Stimulated activated CD4-positive, alpha-beta T cell treated with anti-CD3 and anti-CD28 coated beads, Interleukin-1b, Interleukin-23, amount 100 ng/mL, for 48 hours (primary cell): ENCODE data around the gene RABGAP1L.
"Not testable (repeated sequence)": the region's sequence is repeated elsewhere in the genome, so short reads cannot be mapped to it uniquely, and the experiment has no call there.

Experiments used
- DNase-seq: peaks from one replicate; pipeline ENCODE4 v3.0.0-alpha.2; 2020

The RABGAP1L gene

DNA sequence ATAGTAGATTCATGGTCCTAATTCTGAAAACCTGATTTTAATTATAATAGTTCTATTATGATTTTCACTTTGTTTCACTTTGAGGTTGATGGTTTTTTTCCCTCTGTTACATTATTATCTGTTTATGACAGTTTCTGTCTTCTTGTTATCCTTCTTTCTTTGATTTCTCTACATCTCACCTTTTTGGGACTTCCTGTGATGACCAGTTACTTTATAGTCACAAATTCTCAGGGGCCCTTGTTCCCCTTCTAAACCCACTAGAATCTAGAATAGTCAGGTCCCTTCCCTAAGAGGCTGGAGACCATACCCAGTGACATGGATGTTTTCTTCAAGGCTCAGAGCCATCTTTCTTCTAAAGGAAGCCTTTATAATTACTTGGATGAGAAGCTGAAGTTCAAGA is 526.9 kb downstream of the RABGAP1L start:
- no peak for DNase-seq

DNA sequence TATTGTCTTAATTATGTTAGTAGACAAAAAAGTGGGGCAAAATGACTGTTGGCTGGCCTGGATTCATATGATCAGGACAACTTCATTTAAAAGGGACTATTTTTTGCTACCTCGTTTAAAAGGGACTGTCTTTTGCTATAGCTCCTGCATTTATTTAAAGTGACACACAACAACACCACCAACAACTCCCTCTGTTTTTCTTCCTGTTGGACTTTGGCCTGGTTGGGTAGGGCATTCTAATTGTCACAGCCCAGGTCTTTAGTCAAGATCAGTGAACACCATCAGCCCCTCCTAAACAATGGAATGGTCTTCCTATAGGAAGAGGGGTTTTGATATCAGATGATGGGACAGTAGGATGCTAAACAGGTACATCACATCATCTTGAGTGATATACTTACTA is 530.2 kb downstream of the RABGAP1L start:
- no peak for DNase-seq

DNA sequence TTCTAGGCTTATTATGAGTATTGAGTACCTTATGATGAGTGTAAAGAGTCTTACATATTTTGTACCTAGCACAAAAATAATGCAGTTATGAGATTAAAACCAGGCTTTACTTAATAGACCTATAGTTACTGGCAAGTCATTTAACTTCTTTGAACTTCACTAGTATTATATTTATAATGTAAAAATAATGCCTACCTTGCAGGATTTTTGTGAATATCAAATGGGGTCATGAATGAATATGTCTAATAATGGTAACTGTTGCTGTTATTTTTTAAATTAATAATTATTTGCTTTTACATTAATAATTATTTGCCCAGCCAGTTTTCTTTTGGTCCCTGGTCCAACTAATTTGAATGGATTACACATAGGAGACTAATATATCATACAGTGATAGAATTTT is 530.9 kb downstream of the RABGAP1L start:
- DNase-seq, result no peak

DNA sequence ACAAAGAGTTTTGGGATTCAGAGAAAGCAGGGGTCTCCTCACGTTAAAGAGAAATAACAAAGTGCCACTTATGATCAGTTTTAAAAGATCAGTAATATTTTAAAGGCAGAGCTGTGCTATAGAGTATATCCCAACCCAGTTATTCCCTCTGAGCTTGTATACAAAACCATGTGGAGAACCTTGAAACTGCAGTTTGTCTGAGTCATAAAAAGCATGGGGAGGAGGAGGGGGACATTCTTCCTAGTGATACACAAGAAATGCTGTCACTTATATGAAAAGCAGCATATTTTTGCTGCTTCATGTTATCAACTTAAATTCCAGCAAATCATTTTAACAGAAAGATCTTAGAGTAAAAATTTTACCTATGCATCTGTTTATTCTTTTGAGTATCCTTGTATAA is 533.0 kb downstream of the RABGAP1L start:
- DNase-seq, result no peak

DNA sequence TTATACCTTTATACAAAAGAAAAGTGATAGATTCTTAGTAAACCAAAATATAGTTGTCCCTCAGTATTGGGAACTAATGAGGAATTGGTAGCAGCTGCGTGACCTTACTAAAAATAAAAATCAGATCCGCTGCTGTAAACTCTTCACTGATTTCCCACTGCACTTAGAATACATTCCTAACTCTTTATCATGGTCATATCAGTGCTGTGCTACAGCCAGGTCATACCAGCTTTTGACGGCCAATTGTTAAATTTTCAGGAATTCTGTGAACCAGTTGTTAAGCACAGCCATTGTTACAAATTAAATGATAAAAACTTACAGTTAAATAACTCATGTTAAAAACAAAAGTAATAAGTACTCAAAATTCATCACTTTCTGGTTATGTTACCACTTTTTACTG is 533.8 kb downstream of the RABGAP1L start:
- no peak for DNase-seq

DNA sequence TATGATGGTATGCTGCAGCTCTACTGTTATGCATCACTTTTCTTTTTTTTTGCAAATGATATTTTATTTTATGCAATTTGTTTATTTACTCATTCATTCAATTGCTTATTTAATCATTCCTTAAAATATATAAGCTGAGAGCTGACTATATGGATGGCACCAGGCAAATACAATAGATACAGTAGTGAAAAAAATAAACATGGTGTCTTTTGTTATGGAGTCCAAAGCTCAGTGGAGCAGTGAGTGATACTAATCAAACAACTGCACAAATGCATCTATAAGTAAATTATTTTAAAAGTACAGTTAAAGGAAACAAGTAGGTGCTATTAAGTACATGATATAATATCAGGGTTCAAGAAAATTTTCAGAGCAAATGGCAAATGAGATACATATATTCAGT is 534.2 kb downstream of the RABGAP1L start:
- not testable (repeated sequence) for DNase-seq

DNA sequence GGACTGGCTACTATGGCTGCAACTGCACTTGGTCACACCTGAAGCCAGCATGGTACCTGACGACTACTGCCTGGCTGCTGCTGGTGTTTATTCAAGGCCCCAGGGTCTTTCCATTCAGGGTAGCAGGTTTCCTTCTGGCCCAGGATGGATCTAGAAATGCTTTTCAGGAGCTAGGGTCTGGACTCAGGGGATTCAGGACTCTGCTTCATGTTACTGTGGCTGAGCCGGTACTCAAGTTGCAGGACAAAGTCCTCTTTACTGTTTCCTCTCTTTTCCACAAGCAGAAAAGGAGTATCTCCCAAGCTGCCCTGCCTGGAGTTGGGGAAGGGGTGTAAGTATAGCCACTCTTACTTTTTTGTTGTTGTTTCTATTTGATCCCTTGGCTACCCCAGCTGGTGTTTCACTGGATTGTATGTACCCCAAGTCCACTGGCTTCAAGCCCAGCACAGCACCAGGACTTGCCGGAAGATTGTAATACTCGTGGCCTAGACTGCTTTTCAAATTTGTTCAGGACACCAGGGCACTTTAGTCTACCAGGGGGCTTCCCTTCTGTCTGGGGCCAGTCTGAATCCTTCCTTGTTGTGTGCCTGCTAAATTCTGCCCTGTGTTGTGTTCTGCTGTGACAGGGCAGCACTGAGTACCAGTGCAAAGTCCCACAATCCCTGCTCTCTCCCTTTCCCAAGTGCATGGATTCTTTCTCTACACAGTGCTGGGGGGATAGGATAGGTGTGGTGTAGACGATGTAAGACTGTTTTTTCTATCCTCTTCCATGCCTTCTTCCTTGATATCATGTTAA is 536.9 kb downstream of the RABGAP1L start:
- no peak for DNase-seq

DNA sequence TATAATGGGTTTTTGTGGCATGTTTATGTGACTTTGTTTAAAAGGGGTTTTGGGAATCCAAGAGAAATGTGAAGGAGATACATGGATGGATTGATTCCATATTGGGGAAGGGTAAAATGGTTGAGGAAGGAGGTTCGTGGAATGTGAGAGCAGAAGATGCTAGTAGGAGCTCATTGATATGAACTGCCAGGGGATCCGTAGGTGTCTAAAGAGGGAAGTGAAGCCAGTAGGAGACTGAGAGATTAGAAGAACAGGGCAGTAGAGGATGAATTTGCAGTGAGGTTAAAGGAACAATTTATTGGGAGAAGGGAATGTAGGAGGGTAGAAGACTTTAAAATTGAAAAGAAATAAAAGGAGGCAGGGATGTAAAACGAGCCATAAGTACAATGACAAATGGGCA is 541.0 kb downstream of the RABGAP1L start:
- no peak for DNase-seq

DNA sequence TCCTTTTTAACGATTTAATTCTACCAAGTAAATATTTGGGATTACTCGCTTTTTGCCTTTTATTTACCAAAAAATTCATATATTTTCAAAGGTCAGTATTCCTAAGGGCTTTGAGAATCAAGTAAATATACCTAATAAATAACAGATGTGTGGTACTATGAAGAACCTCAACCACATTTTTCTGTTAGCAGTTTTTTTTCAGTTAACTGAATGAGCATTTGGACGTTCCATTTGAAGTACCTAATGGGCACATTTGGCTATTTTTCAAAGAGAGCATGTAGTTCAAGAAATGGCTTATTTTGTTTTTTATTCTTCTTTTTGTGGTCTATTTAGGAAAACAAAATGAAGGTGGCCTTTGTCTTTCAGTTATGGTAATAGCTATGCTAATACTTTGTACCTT is 541.5 kb downstream of the RABGAP1L start:
- DNase-seq, result no peak

DNA sequence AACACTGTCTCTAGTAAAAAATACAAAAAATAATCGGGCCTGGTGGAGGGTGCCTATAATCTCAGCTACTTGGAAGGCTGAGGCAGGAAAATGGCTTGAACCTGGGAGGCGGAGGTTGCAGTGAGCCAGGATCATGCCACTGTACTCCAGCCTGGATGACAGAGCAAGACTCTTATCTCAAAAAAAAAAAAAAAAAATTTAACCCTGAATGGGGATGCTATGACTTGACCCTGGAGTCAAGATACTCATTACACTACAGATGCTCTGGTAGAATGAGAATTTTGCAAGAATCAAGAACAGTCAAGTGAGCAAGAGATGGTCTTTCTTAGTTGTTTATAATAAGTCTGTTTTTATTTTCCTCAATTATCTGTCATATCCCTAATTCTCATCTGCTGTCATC is 542.2 kb downstream of the RABGAP1L start:
- DNase-seq, result no peak

DNA sequence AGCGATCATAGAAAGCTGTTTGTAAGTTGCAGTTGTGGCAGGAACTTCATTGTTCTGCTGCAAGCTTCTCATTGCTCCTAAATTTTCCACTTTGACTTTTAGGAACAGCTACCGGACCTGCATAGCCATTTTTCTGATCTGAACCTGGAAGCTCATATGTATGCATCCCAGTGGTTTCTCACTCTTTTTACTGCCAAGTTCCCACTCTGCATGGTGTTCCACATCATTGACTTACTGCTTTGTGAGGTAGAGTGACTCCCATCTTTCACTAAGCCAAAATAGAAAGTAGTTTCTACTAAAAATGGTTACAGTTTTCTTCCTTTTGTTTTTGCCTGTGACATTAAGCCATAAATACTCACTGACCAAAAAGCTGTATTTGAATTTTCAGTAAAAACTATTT is 542.7 kb downstream of the RABGAP1L start:
- DNase-seq, result no peak

DNA sequence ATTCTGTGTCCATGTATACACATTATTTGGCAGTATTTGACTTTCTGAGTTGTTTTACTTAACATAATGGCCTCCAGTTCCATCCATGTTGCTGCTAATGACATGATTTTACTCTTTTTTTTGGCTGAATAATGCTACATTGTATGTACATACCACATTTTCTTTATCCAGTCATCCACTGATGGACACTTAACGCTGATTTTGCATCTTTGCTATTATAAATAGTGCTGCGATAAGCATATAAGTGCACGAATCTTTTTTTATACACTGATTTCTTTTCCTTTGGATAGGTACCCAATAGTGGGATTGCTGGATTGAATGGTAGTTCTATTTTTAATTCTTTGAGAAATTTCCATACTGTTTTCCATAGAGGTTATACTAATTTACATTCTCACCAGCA is 544.0 kb downstream of the RABGAP1L start:
- no peak for DNase-seq

DNA sequence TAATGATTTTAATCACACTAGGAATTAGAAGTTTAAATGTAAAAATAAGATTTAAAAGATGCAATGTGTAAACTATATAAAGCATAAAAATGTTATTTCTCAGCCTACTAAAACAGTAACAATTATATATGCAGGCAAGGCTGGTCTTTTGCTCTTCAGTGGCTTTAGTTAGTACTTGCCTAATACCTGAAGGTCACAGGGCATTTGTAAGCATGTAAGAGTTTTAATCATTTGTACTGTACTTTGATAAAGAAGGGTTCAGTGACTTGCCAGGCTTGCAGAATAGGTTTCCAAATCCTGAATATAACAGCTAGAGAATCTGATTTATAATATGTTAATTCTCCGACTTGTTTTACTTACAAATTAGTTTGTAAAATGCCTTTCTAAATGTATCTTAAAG is 545.0 kb downstream of the RABGAP1L start:
- DNase-seq, result no peak

DNA sequence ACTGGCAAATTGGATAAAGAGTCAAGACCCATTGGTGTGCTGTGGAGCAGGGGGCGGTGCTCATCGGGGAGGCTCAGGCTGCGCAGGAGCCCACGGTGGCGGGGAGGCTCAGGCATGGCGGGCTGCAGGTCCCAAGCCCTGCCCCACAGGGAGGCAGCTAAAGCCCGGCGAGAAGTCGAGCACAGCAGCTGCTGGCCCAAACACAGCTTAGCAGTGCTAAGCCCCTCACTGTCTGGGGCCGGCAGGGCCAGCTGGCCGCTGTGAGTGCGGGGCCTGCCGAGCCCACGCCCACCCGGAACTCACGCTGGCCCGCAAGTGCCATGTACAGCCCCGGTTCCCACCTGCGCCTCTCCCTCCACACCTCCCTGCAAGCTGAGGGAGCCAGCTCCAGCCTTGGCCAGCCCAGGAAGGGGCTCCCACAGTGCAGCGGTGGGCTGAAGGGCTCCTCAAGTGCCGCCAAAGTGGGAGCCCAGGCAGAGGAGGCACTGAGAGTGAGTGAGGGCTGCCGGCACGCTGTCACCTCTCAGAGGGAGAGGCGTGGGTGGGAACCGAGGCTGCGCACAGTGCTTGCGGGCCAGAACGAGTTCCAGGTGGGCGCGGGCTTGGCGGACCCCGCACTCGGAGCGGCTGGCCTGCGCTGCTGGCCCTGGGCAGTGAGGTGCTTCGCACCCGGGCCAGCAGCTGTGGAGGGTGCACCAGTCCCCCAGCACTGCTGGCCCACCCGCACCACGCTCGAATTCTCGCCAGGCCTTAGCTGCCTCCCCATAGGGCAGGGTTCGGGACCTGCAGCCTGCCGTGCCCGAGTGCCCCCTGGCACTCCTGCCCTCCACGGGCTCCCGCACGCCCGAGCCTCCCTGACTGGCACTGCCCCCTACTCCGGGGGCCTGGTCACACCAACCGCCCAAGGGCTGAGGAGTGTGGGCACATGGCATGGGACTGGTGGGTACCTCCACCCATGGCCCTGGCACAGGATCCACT is 551.8 kb downstream of the RABGAP1L start:
- no peak for DNase-seq

DNA sequence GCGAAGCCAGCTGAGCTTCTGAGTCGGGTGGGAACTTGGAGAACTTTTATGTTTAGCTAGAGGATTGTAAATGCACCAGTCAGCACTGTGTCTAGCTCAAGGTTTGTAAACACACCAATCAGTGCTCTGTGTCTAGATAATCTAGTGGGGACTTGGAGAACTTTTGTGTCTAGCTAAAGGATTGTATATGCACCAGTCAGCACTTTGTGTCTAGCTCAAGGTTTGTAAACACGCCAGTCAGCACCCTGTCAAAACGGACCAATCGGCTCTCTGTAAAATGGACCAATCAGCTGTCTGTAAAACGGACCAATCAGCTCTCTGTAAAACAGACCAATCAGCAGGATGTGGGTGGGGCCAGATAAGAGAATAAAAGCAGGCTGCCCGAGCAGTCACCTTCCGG is 552.5 kb downstream of the RABGAP1L start:
- DNase-seq, result not testable (repeated sequence)

DNA sequence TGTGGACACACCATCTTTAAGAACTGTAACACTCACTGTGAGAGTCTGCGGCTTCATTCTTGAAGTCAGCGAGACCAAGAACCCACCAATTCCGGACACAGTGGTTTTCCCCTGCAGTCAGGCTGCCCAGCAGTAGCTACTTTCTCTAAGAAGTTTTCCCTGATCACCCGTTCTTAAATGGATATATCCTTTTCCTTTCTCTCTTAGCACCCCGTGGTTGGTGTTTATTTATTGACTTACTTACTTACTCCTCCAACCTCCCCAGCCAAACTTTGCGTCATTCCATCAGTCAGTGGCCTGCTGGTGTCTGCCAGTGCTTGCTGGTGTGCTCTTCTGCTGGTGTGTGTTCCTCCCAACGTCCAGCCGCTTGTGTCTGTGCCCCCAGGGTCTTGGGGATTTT is 553.2 kb downstream of the RABGAP1L start:
- no peak for DNase-seq

DNA sequence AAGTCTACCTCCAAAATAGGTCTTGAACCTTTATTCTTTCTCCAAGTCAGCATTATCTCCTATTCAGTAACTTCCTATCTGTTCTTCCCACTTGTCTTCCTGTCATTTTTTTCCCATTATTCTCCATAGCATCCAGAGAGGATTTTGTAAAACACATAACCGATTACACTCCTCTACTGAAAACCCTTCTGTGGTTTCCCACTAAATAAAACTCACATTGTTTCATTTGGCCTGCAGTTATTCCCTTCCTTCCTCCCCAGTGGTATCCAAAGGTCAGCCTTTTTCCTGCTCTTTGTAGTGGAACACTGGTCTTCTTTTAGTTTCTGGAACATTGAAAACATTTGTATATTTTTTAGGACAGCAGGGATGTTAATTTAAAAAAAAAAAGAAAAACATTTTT is 554.5 kb downstream of the RABGAP1L start:
- DNase-seq, result no peak

DNA sequence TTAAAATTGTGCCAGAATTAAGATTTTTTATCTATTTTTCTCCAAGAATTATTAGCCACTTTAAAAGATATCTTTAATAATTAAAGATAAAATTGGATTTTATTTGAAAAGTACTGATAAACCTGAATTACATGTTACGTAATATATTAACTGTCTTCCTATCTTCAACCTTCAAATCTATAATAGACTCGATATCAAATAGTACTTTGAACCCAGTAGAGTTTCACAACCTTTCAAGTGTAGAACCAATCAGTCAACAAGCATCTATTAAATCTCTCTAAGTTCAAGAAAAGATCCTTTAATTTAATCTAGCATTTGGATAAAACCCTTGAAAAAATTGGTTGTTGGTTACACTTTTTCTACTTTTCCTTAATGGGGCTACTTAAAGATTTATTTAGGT is 559.9 kb downstream of the RABGAP1L start:
- no peak for DNase-seq

DNA sequence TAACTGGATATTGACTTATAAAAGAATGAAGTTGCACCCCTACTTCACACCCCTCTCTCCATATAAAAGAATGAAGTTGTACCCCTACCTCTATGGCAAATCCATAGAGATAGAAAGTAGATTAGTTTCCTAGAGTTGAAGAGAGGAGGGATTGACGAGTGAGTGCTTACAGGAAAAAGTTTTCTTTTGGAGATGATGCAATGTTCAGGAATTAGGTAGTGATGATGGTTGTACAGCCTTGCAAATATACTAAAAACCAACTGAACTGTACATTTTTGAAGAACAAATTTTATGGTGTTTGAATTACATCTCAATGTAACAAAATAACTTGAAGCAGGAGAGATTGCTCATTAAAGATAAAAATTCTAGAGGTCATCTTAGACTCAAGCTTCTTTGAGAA is 561.3 kb downstream of the RABGAP1L start:
- DNase-seq, result no peak

DNA sequence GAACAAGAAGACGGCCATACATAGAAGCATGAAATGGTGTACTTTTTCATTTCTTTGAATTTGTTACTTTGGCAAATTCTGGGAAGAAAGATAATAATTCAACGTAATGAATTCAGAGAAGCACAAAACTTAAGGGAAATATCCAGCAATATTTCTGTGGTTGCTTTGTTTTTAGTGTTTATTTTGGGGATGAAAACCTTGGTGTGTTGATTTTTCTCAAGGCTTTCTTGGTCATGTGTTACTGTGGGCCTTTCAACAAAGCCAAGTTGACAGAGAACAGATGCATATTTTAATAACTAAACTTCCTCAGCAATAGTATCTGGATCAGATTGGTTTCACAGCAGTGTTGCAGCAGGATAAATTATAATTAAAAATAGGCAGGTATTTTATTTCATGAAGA is 561.9 kb downstream of the RABGAP1L start:
- no peak for DNase-seq

DNA sequence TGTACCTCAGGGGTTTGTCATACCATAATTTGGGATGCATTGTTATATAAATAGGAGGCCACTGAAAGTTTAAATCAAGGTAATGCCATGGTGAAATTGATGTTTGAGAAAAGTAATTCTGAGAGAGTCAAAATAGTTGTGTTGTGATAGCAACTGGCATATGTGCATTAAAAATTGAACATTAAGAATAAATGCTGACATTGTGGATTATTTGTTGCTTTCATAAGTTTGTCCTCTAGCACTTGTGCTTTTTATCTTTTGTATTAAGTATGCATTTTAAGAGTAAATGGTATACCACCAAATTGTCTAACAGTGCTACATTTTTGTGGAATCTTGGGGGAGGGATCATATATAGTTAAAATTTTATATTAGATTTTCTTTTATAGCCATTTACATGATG is 564.5 kb downstream of the RABGAP1L start:
- DNase-seq, result no peak

DNA sequence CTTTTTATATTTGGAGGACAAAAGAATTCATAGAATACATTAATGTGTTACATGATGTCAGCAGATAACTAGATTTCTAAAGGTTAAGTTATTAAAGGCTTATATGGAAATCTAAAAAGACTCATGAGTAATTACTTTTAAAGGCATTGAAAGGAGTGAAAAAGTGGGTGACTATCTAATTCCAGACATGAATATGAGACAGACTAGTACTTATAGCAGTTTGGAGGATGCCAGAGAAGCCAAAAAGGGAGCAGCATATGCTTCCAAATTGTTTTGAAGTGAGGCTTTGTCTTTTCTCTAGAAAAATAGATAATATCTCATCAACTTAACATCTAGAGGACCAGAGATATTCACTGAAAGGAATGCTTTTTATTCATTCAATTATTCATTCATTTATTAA is 564.9 kb downstream of the RABGAP1L start:
- DNase-seq, result no peak

DNA sequence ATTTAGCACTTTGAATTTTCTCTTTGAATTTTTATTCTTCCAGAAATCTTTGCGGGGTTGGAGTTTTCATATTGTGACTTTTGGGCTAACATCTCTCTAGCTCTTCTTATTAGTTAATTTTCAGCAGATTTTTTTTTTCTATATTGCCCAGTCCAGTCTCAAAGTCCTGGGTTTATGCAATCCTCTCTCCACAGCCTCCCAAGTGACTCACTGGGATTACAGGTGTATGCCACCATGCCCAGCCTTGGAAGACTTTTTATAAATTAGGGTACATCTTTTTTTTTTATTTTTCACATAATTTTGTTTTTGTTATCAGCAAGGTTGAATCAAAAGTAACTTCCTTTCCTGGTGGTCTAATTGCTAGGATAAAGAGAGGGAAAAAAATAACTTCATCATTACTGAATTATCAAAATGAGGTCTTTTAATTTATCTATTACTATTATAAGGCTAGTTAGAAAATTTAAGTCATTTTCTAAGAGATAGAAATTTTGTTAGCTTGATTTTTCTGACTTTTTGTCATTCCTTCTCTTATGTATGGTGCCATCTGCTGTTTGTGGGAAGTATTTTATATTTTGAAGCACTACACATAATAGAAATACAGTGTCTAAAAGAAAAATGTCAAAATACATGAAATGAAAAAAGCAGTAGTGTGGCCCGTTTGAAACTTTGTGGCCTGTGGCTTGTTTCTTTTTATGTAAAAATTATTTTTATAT is 567.0 kb downstream of the RABGAP1L start:
- DNase-seq, result no peak
